Left ventricle myocardium inferior (tissue), 1 donor: ENCODE data around the gene GART. TPM values are rescaled to one million over a fixed set of nuclear protein-coding genes. Genes with fewer than 3 reads are reported as not detected.

Experiments used
- DNase-seq: peaks from one replicate; pipeline ENCODE4 v3.0.0-alpha.2; 2020
- H3K27ac ChIP-seq: fragments of 200-600 bp; replicated peaks from 2 replicates; pipeline ENCODE4 v1.8.0; 2021
- H3K27me3 ChIP-seq: fragments of 200-600 bp; 2 replicates; pipeline ENCODE4 v1.8.0; 2021; ENCODE audit warnings: low read depth
- H3K36me3 ChIP-seq: fragments of 200-600 bp; 2 replicates; pipeline ENCODE4 v1.8.0; 2021
- H3K4me1 ChIP-seq: fragments of 200-600 bp; 2 replicates; pipeline ENCODE4 v1.8.0; 2021
- H3K4me3 ChIP-seq: fragments of 200-600 bp; 2 replicates; pipeline ENCODE4 v1.8.0; 2021; ENCODE audit warnings: mild to moderate bottlenecking, moderate library complexity
- H3K9me3 ChIP-seq: fragments of 200-600 bp; replicated peaks from 2 replicates; pipeline ENCODE4 v1.8.0; 2021
- intact Hi-C: fragments of 100-400 bp; cut with micrococcal nuclease; formaldehyde crosslinking; loops from one replicate; pipeline ENCODE4 v1.11.0; 2022
- total RNA-seq: library from RNA; stranded (reverse); fragmentation: NEBNext Ultra II Directional; extraction: Animal tissue kit (Norgen Biotek cat#: 25700); gene quantifications from one replicate; pipeline ENCODE4 v1.2.1, GENCODE V29; 2021
- TF ChIP-seq, protein P1 (sequence below): fragments of 200-600 bp; IDR thresholded peaks from 2 replicates; pipeline ENCODE4 v1.8.0; 2021; ENCODE audit warnings: antibody characterized with exemption, mild to moderate bottlenecking, borderline replicate concordance
- donor health status: DM: no; HTN: yes; CAD: no; lungs with severe emphysema.

The GART gene
- total RNA-seq, 1 donor from 2014 or later = 41.5 TPM

DNA sequence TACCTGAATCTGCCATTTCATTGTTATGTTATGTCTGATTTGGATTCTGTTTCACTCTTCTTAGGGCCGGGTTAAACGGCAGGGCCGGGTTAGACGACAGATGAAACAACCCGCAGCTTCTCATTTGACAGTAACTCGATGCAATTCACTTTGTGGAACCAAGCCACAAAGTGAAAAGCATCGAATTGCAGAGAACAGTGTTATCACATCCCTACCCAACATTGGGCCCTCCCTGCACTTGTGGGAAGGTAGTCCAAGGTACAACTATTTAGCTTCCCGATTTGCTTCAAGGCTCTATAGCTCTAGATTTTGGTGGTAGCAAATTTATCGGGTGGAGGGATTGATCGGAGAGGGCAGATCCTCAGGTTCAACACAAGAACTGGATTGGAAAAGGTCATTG, 17.9 kb upstream of the GART start:
- intact Hi-C loops = no loop called here
- no peaks in the 10 kb centered on the region for H3K27me3 ChIP-seq
- TF ChIP-seq, protein P1, sequence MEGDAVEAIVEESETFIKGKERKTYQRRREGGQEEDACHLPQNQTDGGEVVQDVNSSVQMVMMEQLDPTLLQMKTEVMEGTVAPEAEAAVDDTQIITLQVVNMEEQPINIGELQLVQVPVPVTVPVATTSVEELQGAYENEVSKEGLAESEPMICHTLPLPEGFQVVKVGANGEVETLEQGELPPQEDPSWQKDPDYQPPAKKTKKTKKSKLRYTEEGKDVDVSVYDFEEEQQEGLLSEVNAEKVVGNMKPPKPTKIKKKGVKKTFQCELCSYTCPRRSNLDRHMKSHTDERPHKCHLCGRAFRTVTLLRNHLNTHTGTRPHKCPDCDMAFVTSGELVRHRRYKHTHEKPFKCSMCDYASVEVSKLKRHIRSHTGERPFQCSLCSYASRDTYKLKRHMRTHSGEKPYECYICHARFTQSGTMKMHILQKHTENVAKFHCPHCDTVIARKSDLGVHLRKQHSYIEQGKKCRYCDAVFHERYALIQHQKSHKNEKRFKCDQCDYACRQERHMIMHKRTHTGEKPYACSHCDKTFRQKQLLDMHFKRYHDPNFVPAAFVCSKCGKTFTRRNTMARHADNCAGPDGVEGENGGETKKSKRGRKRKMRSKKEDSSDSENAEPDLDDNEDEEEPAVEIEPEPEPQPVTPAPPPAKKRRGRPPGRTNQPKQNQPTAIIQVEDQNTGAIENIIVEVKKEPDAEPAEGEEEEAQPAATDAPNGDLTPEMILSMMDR = no peak
- H3K9me3 ChIP-seq = no peaks in the 10 kb centered on the region
- peaks cover 96% of the 10 kb centered on the region for H3K36me3 ChIP-seq
- no peak for DNase-seq
- H3K4me1 ChIP-seq = peaks cover 76% of the 10 kb centered on the region
- H3K27ac ChIP-seq = no peak overlapping the region
- no peak overlapping the region for H3K4me3 ChIP-seq

DNA sequence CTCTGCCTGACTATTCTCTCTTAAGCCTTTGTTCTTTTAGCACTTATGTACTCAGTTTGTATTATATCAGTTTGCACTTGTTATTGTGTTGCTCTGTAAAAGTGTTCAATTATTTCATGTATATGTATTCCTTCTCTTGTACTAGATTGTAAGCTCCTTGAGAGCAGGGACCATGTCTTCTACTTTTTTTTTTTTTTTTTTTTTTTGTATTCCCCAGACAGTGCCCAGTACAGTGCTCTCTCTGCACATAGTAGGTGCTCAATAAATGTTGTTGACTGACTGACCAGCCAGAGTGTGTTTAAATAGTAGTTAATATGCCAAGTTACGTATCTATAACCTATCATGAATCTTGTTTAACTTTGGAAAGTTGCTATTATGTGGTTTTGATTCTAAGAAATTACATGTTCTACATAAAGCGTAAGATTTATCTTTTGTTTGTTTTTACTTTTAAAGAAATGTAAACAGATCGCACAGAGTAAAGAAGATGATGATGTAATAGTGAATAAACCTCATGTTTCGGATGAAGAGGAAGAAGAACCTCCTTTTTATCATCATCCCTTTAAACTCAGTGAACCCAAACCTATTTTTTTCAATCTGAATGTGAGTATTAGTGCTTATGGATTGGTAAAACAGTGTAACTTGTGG, 17.0 kb upstream of the GART start:
- no peaks in the 10 kb centered on the region for H3K9me3 ChIP-seq
- TF ChIP-seq, protein P1 = no peak
- H3K4me1 ChIP-seq = peaks cover 74% of the 10 kb centered on the region
- no peaks in the 10 kb centered on the region for H3K27me3 ChIP-seq
- no peak for DNase-seq
- H3K4me3 ChIP-seq = no peak overlapping the region
- H3K36me3 ChIP-seq = peaks cover 98% of the 10 kb centered on the region
- no peak overlapping the region for H3K27ac ChIP-seq
- intact Hi-C loops = no loop called here

DNA sequence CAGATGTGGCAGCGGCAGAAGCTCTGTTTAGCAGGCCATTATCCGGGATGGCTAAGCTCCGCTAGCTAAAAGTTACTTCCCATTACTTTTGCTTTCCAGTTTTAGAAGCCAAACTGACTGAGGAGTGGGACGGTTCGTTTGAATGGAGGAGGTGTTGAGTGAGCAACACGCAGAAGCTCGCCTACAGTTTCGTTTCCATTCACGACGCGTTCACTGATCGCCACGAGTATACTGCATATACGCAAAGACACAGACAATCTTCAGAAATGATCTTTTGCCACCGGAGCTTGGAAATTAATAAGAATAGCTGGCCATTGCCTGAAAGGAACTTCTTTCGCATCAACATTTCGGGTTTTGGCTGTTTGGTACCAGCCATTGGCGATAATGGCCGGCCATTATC, 15.5 kb upstream of the GART start:
- Histone ChIP-seq H3K36me3 (peaks cover 99% of the 10 kb centered on the region), H3K4me3 (no peak overlapping the region), H3K27ac (no peak overlapping the region), H3K4me1 (peaks cover 67% of the 10 kb centered on the region), H3K27me3 (no peaks in the 10 kb centered on the region), H3K9me3 (no peaks in the 10 kb centered on the region)
- TF ChIP-seq, protein P1 = no peak
- no peak for DNase-seq
- intact Hi-C loops = no loop called here

DNA sequence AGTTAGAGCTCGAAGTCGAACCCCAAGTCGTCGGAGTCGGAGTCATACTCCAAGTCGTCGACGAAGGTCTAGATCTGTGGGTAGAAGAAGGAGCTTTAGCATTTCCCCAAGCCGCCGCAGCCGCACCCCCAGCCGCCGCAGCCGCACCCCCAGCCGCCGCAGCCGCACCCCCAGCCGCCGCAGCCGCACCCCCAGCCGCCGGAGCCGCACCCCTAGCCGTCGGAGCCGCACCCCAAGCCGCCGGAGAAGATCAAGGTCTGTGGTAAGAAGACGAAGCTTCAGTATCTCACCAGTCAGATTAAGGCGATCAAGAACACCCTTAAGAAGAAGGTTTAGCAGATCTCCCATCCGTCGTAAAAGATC, 13.0 kb upstream of the GART start:
- no peaks in the 10 kb centered on the region for H3K9me3 ChIP-seq
- H3K4me1 ChIP-seq = peaks cover 48% of the 10 kb centered on the region
- TF ChIP-seq, protein P1 = no peak
- H3K27me3 ChIP-seq = no peaks in the 10 kb centered on the region
- no peak overlapping the region for H3K27ac ChIP-seq
- no peak overlapping the region for H3K4me3 ChIP-seq
- DNase-seq = no peak
- peaks cover 98% of the 10 kb centered on the region for H3K36me3 ChIP-seq
- intact Hi-C loops = no loop called here

DNA sequence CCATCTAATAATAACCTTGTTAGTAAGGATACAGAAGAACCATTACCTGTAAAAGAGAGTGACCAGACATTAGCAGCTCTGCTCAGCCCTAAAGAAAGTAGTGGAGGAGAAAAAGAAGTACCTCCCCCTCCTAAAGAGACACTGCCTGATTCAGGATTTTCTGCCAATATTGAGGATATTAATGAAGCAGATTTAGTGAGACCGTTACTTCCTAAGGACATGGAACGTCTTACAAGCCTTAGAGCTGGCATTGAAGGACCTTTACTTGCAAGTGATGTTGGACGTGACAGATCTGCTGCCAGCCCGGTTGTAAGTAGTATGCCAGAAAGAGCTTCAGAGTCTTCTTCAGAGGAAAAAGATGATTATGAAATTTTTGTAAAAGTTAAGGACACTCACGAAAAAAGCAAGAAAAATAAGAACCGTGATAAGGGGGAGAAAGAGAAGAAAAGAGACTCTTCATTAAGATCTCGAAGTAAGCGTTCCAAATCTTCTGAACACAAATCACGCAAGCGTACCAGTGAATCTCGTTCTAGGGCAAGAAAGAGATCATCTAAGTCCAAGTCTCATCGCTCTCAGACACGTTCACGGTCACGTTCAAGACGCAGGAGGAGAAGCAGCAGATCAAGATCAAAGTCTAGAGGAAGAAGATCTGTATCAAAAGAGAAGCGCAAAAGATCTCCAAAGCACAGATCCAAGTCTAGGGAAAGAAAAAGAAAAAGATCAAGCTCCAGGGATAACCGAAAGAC, 12.5 kb upstream of the GART start:
- Histone ChIP-seq H3K4me3 (no peak overlapping the region), H3K9me3 (no peaks in the 10 kb centered on the region), H3K4me1 (peaks cover 42% of the 10 kb centered on the region), H3K36me3 (peaks cover 98% of the 10 kb centered on the region), H3K27ac (no peak overlapping the region), H3K27me3 (no peaks in the 10 kb centered on the region)
- intact Hi-C loops = no loop called here
- no peak for DNase-seq
- TF ChIP-seq, protein P1 = no peak
